ENCODE results near the gene SH3BGR. TPM values are rescaled to one million over a fixed set of nuclear protein-coding genes. Genes with fewer than 3 reads are reported as not detected.

The SH3BGR gene
- total RNA-seq, 1 experiment from 2014 or later, result 3.2 TPM

DNA sequence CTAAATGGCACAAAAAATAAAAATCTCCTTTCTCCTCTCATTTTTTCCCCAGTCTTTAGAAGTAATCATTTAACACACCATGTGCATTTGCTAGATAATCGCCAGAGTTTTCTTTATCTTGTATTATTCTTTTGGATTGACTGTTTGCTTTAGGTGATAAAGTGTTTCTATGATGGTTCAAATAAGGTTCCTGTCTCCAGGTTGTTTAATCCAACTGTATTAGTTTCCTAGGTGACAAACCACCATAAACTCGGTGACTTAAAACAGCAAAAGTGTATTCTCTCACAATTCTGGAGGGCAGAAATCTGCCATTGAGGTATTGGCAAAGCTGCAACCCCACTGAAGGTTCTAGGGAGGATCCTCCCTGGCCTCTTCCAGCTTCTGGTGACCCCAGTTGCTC lies 109.4 kb downstream of the SH3BGR start:
- Mint-ChIP-seq H3K27me3 (ENCODE audit: unreplicated experiment) (no peaks in the 10 kb centered on the region), H3K9me3 (ENCODE audit: low read depth, unreplicated experiment) (no peaks in the 10 kb centered on the region), H3K36me3 (ENCODE audit: insufficient read depth, unreplicated experiment) (no peaks in the 10 kb centered on the region), H3K4me3 (ENCODE audit: low read depth, unreplicated experiment) (no peak overlapping the region), H3K27ac (ENCODE audit: unreplicated experiment) (no peak overlapping the region), H3K4me1 (ENCODE audit: low read depth, unreplicated experiment) (no peaks in the 10 kb centered on the region)
- DNase-seq, result no peak
- CTCF ChIA-PET, result no interaction called here
- BruUV-seq (replicated peaks), result no TSS peak
- TF ChIP-seq, protein P1, sequence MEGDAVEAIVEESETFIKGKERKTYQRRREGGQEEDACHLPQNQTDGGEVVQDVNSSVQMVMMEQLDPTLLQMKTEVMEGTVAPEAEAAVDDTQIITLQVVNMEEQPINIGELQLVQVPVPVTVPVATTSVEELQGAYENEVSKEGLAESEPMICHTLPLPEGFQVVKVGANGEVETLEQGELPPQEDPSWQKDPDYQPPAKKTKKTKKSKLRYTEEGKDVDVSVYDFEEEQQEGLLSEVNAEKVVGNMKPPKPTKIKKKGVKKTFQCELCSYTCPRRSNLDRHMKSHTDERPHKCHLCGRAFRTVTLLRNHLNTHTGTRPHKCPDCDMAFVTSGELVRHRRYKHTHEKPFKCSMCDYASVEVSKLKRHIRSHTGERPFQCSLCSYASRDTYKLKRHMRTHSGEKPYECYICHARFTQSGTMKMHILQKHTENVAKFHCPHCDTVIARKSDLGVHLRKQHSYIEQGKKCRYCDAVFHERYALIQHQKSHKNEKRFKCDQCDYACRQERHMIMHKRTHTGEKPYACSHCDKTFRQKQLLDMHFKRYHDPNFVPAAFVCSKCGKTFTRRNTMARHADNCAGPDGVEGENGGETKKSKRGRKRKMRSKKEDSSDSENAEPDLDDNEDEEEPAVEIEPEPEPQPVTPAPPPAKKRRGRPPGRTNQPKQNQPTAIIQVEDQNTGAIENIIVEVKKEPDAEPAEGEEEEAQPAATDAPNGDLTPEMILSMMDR (IDR thresholded peaks at IDR 0.05; ENCODE audit: unreplicated experiment), result no peak
- intact Hi-C loops (cut with micrococcal nuclease; ENCODE audit: unreplicated experiment), result no loop called here

DNA sequence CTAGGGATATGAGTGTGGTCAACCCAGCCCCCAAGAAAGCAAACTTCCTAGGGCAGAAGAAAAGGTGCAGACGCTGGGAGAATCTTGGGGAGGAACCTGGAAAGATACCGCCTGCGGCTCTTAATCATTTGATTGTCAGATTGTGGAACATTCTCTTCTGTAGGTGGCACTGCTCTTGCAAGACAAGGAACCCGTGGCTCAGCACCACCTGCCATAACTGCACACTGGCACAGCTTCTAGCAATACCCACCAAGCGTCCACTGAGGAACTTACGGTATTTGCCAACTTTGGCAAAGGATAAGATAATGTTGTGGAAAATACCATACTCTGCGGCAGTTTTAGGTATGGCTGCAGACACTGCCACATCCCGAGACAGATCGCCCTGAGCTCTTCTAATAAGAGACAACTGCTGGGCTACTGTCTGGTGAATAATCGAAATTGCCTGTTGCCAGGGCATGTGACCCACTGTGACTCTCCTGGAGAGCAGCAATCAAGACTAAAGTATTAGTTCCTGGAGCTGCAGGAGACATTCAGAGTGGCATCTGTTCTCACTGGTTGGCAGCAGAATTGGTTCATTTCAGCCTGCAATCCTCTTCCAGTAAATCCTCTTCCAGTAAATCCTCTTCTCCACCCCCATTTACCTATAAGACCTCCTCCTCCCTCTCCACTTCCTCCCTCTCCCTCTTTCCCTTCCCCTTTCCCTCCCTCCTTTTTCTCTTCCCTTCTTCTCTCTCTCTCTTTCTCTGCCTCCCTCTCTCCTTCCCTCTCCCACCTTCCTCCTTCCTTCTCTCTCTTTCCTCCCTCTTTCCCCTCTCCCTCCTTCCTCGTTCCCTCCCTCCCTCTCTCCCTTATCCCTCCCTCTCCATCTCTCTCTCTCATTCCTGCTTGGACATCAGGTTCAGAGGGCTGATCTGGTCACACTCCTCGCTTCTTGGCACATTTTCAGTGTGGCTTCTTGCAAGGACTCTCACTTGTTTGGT lies 111.3 kb downstream of the SH3BGR start:
- Mint-ChIP-seq H3K27me3 (ENCODE audit: unreplicated experiment) (no peaks in the 10 kb centered on the region), H3K4me3 (ENCODE audit: low read depth, unreplicated experiment) (no peak overlapping the region), H3K36me3 (ENCODE audit: insufficient read depth, unreplicated experiment) (no peaks in the 10 kb centered on the region), H3K27ac (ENCODE audit: unreplicated experiment) (no peak overlapping the region), H3K9me3 (ENCODE audit: low read depth, unreplicated experiment) (no peaks in the 10 kb centered on the region), H3K4me1 (ENCODE audit: low read depth, unreplicated experiment) (no peaks in the 10 kb centered on the region)
- TF ChIP-seq, protein P1 (IDR thresholded peaks at IDR 0.05; ENCODE audit: unreplicated experiment), result no peak
- BruUV-seq (replicated peaks), result no TSS peak
- DNase-seq, result no peak
- intact Hi-C loops (cut with micrococcal nuclease; ENCODE audit: unreplicated experiment), result no loop called here
- CTCF ChIA-PET, result no interaction called here

DNA sequence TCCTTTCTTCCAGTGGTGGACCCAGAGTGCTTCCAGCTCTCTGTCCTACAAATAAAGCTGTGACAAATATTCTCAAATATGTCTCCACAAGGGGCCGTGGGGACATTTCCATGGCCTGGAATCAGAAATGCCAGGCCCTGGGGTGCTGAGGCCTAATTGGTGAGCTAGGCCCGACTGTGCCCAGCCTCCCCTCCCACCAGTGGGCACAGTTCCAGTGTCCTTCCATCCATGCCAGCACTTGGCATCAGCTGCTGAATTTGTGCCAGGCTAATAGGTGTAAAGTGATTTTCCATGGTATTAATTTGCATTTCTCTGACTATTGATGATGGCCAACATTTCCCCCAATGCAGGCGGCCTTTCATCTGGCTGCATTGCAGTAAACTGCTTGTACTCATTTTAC lies 112.4 kb downstream of the SH3BGR start:
- CTCF ChIA-PET, result no interaction called here
- BruUV-seq (replicated peaks), result no TSS peak
- no peak overlapping the region for H3K27ac Mint-ChIP-seq (ENCODE audit: unreplicated experiment)

More for the DNA sequence above, 112.4 kb downstream of the SH3BGR start:
- Mint-ChIP-seq H3K4me3 (ENCODE audit: low read depth, unreplicated experiment) (no peak overlapping the region), H3K36me3 (ENCODE audit: insufficient read depth, unreplicated experiment) (no peaks in the 10 kb centered on the region), H3K4me1 (ENCODE audit: low read depth, unreplicated experiment) (no peaks in the 10 kb centered on the region), H3K9me3 (ENCODE audit: low read depth, unreplicated experiment) (no peaks in the 10 kb centered on the region), H3K27me3 (ENCODE audit: unreplicated experiment) (no peaks in the 10 kb centered on the region)
- intact Hi-C loops (cut with micrococcal nuclease; ENCODE audit: unreplicated experiment), result no loop called here
- TF ChIP-seq, protein P1 (IDR thresholded peaks at IDR 0.05; ENCODE audit: unreplicated experiment), result no peak
- DNase-seq, result no peak

Small RNA genes lying within 50 kb of the gene (microRNA-seq; reads per million reads assigned to microRNA genes)
- not detected for gene MIR6508

Other genes with a start within 250 kb of the SH3BGR start
- gene BRWD1, start 138.3 kb upstream of the SH3BGR start, total RNA-seq (2022), result 27.6 and 28.8 TPM in 2 replicates
- gene HMGN1, start 102.9 kb upstream of the SH3BGR start, total RNA-seq (2022), result 244 and 262 TPM in 2 replicates
- 1.7 and 2.0 TPM in 2 replicates for gene LCA5L, start 6.2 kb upstream of the SH3BGR start, total RNA-seq (2022)
- 40.8 and 48.2 TPM in 2 replicates for gene B3GALT5, start 161.0 kb downstream of the SH3BGR start, total RNA-seq (2022)